ENCODE results near the gene RAD17. TPM values are rescaled to one million over a fixed set of nuclear protein-coding genes. Genes with fewer than 3 reads are reported as not detected.
"Not testable (repeated sequence)": the region's sequence is repeated elsewhere in the genome, so short reads cannot be mapped to it uniquely, and the experiment has no call there.

Gene RAD17
- polyA plus RNA-seq, 3 donors, result 9.1 to 11.6 (median 9.6) TPM

DNA sequence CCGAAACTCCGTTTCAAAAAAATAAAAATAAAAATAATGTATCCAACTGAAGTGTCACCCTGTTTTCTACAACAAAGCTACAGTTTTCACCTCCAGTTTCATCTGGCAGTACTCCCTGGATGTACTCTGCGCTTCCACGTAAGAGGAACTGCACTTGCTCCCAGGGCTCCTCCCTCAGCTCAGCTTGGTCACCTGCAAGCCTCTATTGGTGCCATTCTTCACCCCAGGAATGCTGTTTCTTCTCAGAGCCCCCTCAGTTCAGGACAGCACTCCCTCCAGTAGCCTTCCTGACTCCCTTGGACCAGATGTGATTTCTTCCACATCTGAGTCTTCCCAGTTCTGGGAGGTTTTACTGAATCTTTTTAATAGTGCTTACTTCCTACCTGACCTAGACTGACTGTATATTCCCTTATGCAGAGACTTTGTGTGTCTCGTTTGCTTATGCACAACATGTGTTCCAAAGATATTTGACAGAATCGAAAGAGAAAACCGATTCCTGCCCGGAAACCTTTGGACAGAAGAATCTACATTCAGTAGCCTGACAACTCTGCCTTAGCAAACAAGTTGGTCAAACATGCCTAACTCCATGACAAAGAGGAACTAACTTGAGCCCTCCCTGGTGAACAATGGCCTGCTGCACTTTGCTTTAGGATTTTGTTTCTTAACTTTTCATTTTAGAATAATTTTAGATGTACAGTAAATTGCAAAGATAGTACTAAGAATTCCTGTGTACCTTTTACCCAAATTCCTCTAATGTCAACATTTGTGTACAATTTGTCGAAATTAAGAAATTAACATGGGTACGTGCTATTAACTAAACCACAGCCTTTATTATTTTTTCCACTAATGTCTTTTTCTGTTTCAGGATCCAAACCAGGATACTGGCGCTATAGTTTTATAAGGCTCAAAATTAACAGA, 37.8 kb upstream of the RAD17 start:
- peak overlapping the region; percentile 53 to 87 (median 84) for H3K4me3 ChIP-seq (replicated peaks in 1 of 3; ENCODE audit: low read depth in 2 of 3, low read length in 3 of 3)
- H3K4me3 Mint-ChIP-seq, result peak overlapping the region; percentile 88 to 97
- H3K27me3 Mint-ChIP-seq (ENCODE audit: low read depth in 3 of 3), result peaks cover 0 to 2% (median 1%) of the 10 kb centered on the region in 3 donors
- H3K9me3 ChIP-seq (replicated peaks in 1 of 2; ENCODE audit: control insufficient read depth in 1 of 2, insufficient read depth in 1 of 2, low read length in 2 of 2), result no peaks in the 10 kb centered on the region
- H3K27ac ChIP-seq (ENCODE audit: low read depth in 1 of 2, low read length in 2 of 2), result peak overlapping the region; percentile 53 to 81
- H3K36me3 ChIP-seq (replicated peaks in 1 of 2; ENCODE audit: control insufficient read depth in 1 of 2, insufficient read depth in 2 of 2, low read length in 2 of 2), result no peaks in the 10 kb centered on the region
- no peaks in the 10 kb centered on the region for H3K9me3 Mint-ChIP-seq
- no peaks in the 10 kb centered on the region for H4K20me1 ChIP-seq (ENCODE audit: insufficient read depth, low read length)
- peak overlapping the region; percentile 61 for H3K9ac ChIP-seq (ENCODE audit: insufficient read depth, low read length, poor library complexity, severe bottlenecking)
- no peaks in the 10 kb centered on the region for H3K79me2 ChIP-seq (ENCODE audit: insufficient read depth, low read length)
- peak overlapping the region in 6 of 7 donors; percentile 11 to 94 (median 42) for H3K27ac Mint-ChIP-seq
- peak overlapping the region; percentile 75 for H3K4me2 ChIP-seq (replicated peaks; ENCODE audit: extremely low read depth, low read length, poor library complexity, severe bottlenecking)
- H3K4me1 ChIP-seq (ENCODE audit: control insufficient read depth in 1 of 2, insufficient read depth in 2 of 2, low read length in 2 of 2), result peaks cover 20 to 27% of the 10 kb centered on the region in 2 donors
- H2AFZ ChIP-seq (ENCODE audit: insufficient read depth, low read depth, low read length, poor library complexity, severe bottlenecking), result peak overlapping the region; percentile 84
- peaks cover 28% of the 10 kb centered on the region for H3K4me1 Mint-ChIP-seq
- DNase-seq, result peak in 2 of 3 donors; percentile 23 to 35
- no peaks in the 10 kb centered on the region for H3K36me3 Mint-ChIP-seq
- intact Hi-C loops (cut with micrococcal nuclease), result loop anchor here (10.0 kb wide), 2 partner anchors 97 to 237 kb away; partner anchors contain the start of genes CDK7 (in 1 of the 2) and SLC30A5 (in 1 of the 2)
- TF ChIP-seq, protein P1, sequence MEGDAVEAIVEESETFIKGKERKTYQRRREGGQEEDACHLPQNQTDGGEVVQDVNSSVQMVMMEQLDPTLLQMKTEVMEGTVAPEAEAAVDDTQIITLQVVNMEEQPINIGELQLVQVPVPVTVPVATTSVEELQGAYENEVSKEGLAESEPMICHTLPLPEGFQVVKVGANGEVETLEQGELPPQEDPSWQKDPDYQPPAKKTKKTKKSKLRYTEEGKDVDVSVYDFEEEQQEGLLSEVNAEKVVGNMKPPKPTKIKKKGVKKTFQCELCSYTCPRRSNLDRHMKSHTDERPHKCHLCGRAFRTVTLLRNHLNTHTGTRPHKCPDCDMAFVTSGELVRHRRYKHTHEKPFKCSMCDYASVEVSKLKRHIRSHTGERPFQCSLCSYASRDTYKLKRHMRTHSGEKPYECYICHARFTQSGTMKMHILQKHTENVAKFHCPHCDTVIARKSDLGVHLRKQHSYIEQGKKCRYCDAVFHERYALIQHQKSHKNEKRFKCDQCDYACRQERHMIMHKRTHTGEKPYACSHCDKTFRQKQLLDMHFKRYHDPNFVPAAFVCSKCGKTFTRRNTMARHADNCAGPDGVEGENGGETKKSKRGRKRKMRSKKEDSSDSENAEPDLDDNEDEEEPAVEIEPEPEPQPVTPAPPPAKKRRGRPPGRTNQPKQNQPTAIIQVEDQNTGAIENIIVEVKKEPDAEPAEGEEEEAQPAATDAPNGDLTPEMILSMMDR (IDR thresholded peaks at IDR 0.05), result no peak
- WGBS (ENCODE audit: insufficient coverage), result 34% methylated on average over 6 of the region's 11 CpGs
- no peaks in the 10 kb centered on the region for H3K27me3 ChIP-seq (ENCODE audit: control insufficient read depth in 2 of 2, insufficient read depth in 2 of 2, low read length in 2 of 2)

DNA sequence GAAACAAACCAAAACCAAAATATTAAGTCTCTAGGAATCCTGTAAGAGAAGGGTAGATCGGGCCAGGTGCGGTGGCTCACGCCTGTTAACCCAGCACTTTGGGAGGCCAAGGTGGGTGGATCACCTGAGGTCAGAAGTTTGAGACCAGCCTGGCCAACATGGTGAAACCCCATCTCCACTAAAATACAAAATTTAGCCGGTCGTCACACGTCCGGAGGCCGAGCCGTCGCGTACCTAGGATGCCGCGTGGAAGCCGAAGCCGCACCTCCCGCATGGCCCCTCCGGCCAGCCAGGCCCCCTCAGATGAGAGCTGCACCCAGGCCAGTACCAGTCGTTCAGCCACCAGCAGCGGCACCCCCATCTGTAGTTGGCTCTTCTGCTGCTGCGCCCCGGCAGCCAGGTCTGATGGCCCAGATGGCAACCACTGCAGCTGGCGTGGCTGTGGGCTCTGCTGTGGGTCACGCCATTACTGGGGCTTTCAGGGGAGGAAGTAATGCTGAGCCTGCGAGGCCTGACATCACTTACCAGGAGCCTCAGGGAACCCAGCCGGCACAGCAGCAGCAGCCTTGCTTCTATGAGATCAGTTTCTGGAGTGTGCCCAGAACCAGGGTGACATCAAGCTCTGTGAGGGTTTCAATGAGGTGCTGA, 35.8 kb upstream of the RAD17 start:
- not testable (repeated sequence) for H3K4me3 ChIP-seq (replicated peaks in 1 of 3; ENCODE audit: low read depth in 2 of 3, low read length in 3 of 3); H3K9me3 Mint-ChIP-seq; H3K36me3 Mint-ChIP-seq; H3K4me3 Mint-ChIP-seq; H3K4me2 ChIP-seq (replicated peaks; ENCODE audit: extremely low read depth, low read length, poor library complexity, severe bottlenecking); H3K27ac ChIP-seq (ENCODE audit: low read depth in 1 of 2, low read length in 2 of 2); H4K20me1 ChIP-seq (ENCODE audit: insufficient read depth, low read length); H3K36me3 ChIP-seq (replicated peaks in 1 of 2; ENCODE audit: control insufficient read depth in 1 of 2, insufficient read depth in 2 of 2, low read length in 2 of 2); H3K9ac ChIP-seq (ENCODE audit: insufficient read depth, low read length, poor library complexity, severe bottlenecking); DNase-seq; H3K27me3 ChIP-seq (ENCODE audit: control insufficient read depth in 2 of 2, insufficient read depth in 2 of 2, low read length in 2 of 2); H3K79me2 ChIP-seq (ENCODE audit: insufficient read depth, low read length); H3K9me3 ChIP-seq (replicated peaks in 1 of 2; ENCODE audit: control insufficient read depth in 1 of 2, insufficient read depth in 1 of 2, low read length in 2 of 2); H3K27me3 Mint-ChIP-seq (ENCODE audit: low read depth in 3 of 3)
- WGBS (ENCODE audit: insufficient coverage), result 94% methylated on average over 21 of the region's 25 CpGs
- Histone ChIP-seq H2AFZ (ENCODE audit: insufficient read depth, low read depth, low read length, poor library complexity, severe bottlenecking) (peak overlapping the region; percentile 84), H3K4me1 (ENCODE audit: control insufficient read depth in 1 of 2, insufficient read depth in 2 of 2, low read length in 2 of 2) (peaks cover 20 to 27% of the 10 kb centered on the region in 2 donors)
- intact Hi-C loops (cut with micrococcal nuclease), result loop anchor here (10.0 kb wide), 2 partner anchors 99 to 239 kb away; partner anchors contain the start of genes CDK7 (in 1 of the 2) and SLC30A5 (in 1 of the 2)
- Mint-ChIP-seq H3K27ac (peak overlapping the region in 2 of 7 donors; percentile 31 to 87), H3K4me1 (peaks cover 27% of the 10 kb centered on the region)
